PC-9 (cell line): ENCODE measurements around the gene SOCS4. TPM values are rescaled to one million over a fixed set of nuclear protein-coding genes. Genes with fewer than 3 reads are reported as not detected.

Source experiments
- BruUV-seq: library from RNA; stranded (reverse); fragments of 400-500 nt; replicated peaks from 2 replicates; lab custom pipeline; 2021; lab: Mats Ljungman, UMichigan
- CTCF ChIA-PET: fragments of 300-600 bp; sonication (Branson Sonifier 250); formaldehyde crosslinking; loops from one replicate; lab custom pipeline; 2022; ENCODE audit warnings: antibody characterized with exemption; lab: Charles Lee
- POLR2A ChIA-PET: fragments of 300-600 bp; sonication (Branson Sonifier 250); formaldehyde crosslinking; loops from one replicate; lab custom pipeline; 2022; ENCODE audit warnings: antibody characterized with exemption; ENCODE audit not compliant: unreplicated experiment; lab: Charles Lee
- DNase-seq, 2 experiments: peaks; one replicate each; pipeline versions ENCODE4 v3.0.0 to v3.0.0-alpha.2; 2015 to 2022; ENCODE audit warnings: mixed read lengths in 1 of 2
- H2AFZ ChIP-seq: fragments of 200-600 bp; sonication (generic); 2 replicates; pipeline ENCODE4 v1.8.1; 2017; ENCODE audit warnings: antibody characterized with exemption
- H3F3A ChIP-seq: fragments of 200-600 bp; sonication (generic); 2 replicates; pipeline ENCODE4 v1.8.1; 2017; ENCODE audit warnings: antibody characterized with exemption, mild to moderate bottlenecking, low read depth; ENCODE audit not compliant: insufficient read depth
- H3K27ac ChIP-seq: fragments of 200-600 bp; sonication (generic); 2 replicates; pipeline ENCODE4 v1.6.1; 2016; ENCODE audit warnings: mixed run types
- H3K27me3 ChIP-seq: fragments of 200-600 bp; sonication (generic); 2 replicates; pipeline ENCODE4 v1.6.1; 2016; ENCODE audit warnings: low read depth, mixed run types; ENCODE audit not compliant: insufficient read depth
- H3K36me3 ChIP-seq: fragments of 200-600 bp; sonication (generic); 2 replicates; pipeline ENCODE4 v1.6.1; 2016; ENCODE audit warnings: low read depth, mixed run types
- H3K4me1 ChIP-seq: fragments of 200-600 bp; sonication (generic); replicated peaks from 2 replicates; pipeline ENCODE4 v1.6.1; 2016; ENCODE audit warnings: mixed run types; ENCODE audit not compliant: insufficient read depth
- H3K4me2 ChIP-seq: fragments of 200-600 bp; sonication (generic); 2 replicates; pipeline ENCODE4 v1.6.1; 2017; ENCODE audit warnings: mixed run types
- H3K4me3 ChIP-seq: fragments of 200-600 bp; sonication (generic); 2 replicates; pipeline ENCODE4 v1.6.1; 2016; ENCODE audit warnings: mixed run types
- H3K79me2 ChIP-seq: fragments of 200-600 bp; sonication (generic); 2 replicates; pipeline ENCODE4 v1.6.1; 2017; ENCODE audit warnings: low read depth, mixed run types
- H3K9me2 ChIP-seq: fragments of 200-600 bp; sonication (generic); 2 replicates; pipeline ENCODE4 v1.8.1; 2017; ENCODE audit warnings: mild to moderate bottlenecking; ENCODE audit not compliant: insufficient read depth
- H3K9me3 ChIP-seq: fragments of 200-600 bp; sonication (generic); 2 replicates; pipeline ENCODE4 v1.8.1; 2016; ENCODE audit warnings: low read depth; ENCODE audit not compliant: insufficient read depth
- H4K20me1 ChIP-seq: fragments of 200-600 bp; sonication (generic); 2 replicates; pipeline ENCODE4 v1.8.1; 2017; ENCODE audit not compliant: insufficient read depth
- EZH2 ChIP-seq: fragments of 200-600 bp; sonication (generic); IDR thresholded peaks from 2 replicates; pipeline ENCODE4 v1.8.0; 2017; ENCODE audit warnings: antibody characterized with exemption, low read depth
- intact Hi-C: fragments of 100-400 bp; cut with micrococcal nuclease; formaldehyde crosslinking; loops from one replicate; pipeline ENCODE4 v1.10.0; 2022; ENCODE audit not compliant: unreplicated experiment
- total RNA-seq: library from RNA; stranded (reverse); gene quantifications from 2 replicates; pipeline ENCODE4 v1.2.3, GENCODE V29; 2021
- TF ChIP-seq, protein P1 (sequence below): fragments of 200-600 bp; sonication (generic); conservative IDR thresholded peaks from 2 replicates; pipeline ENCODE4 v1.6.1; 2017; ENCODE audit warnings: mixed run types, antibody characterized with exemption, mild to moderate bottlenecking, moderate library complexity

The SOCS4 gene
- total RNA-seq, 1 experiment from 2014 or later: 25.3 TPM

DNA sequence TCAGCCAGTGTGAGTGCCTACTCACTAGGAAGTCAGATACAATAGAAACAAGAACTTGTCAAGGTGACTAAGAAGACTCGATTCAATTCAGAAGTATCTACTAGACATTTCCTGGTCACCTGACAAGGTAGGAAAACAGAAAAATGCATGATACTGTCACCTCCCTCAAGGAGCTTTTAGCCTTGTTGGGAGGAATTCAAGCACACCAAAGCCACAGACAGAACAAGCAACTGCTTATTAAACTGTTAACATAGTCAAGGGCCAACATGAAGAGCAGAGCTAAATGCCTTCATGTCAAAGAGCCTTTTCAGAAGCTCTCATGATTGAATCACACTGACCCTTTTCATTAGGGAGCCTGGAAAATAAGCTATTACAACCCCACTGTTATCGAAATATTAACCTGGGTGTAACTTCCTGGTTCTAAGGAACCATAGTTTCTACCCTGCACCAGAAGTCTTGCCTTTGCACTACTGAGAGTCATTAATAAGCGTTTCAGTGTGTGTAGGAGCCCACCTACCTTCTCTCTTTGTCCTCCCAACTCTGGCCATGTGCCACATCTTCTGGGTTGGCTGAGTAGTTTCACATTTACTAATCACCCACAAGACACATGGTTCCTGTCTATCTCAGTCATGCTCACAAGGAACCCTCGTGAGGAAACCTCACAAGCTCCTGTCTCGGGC lies 71.0 kb downstream of the SOCS4 start:
- intact Hi-C loops: no loop called here
- no TSS peak for BruUV-seq
- peak overlapping the region; percentile 55; the same call in 1 of the 2 replicates for H2AFZ ChIP-seq
- peak overlapping the region; percentile 72 for H3K27ac ChIP-seq
- no peak overlapping the region for H3K4me3 ChIP-seq
- H3K4me1 ChIP-seq: peaks cover 65% of the 10 kb centered on the region
- peak overlapping the region; percentile 15 for H3K4me2 ChIP-seq
- POLR2A ChIA-PET: interaction anchor here (0.7 to 0.9 kb wide), 4 partner anchors 8 to 33 kb away, joined by 3 to 7 read pairs (median 6); no protein-coding TSS in a partner anchor
- peaks cover 54% of the 10 kb centered on the region for H3F3A ChIP-seq
- TF ChIP-seq, protein P1, sequence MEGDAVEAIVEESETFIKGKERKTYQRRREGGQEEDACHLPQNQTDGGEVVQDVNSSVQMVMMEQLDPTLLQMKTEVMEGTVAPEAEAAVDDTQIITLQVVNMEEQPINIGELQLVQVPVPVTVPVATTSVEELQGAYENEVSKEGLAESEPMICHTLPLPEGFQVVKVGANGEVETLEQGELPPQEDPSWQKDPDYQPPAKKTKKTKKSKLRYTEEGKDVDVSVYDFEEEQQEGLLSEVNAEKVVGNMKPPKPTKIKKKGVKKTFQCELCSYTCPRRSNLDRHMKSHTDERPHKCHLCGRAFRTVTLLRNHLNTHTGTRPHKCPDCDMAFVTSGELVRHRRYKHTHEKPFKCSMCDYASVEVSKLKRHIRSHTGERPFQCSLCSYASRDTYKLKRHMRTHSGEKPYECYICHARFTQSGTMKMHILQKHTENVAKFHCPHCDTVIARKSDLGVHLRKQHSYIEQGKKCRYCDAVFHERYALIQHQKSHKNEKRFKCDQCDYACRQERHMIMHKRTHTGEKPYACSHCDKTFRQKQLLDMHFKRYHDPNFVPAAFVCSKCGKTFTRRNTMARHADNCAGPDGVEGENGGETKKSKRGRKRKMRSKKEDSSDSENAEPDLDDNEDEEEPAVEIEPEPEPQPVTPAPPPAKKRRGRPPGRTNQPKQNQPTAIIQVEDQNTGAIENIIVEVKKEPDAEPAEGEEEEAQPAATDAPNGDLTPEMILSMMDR: no peak
- no peak for TF ChIP-seq EZH2
- no peaks in the 10 kb centered on the region for H3K79me2 ChIP-seq
- DNase-seq: peak in 1 of 2 experiments; percentile 83
- H3K9me2 ChIP-seq: no peaks in the 10 kb centered on the region
- H4K20me1 ChIP-seq: no peaks in the 10 kb centered on the region
- H3K27me3 ChIP-seq: no peaks in the 10 kb centered on the region
- CTCF ChIA-PET: interaction anchor here (0.6 kb wide), 1 partner anchor 47 kb away, joined by 3 read pairs; no protein-coding TSS in a partner anchor
- H3K9me3 ChIP-seq: no peaks in the 10 kb centered on the region
- no peaks in the 10 kb centered on the region for H3K36me3 ChIP-seq

DNA sequence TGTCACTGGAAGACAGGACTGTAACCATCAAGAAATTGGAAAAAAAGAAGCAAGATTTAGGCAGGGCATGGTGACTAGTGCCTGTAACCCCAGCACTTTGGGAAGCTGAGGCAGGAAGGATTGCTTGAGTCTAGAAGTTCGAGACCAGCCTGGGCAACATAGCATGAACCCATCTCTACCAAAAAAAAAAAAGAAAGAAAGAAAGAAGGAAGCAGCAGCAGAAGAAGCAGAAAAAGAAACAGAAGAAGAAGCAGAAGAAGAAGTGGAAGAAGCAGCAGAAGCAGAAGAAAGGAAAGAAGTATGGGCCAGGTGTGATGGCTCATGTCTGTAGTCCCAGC lies 71.5 kb downstream of the SOCS4 start:
- Histone ChIP-seq H3K9me3 (no peaks in the 10 kb centered on the region), H3K4me2 (0 out of 2 replicates have a peak overlapping the region, but pooled peaks have one; percentile 15), H3K4me1 (peaks cover 69% of the 10 kb centered on the region), H3K79me2 (no peaks in the 10 kb centered on the region), H4K20me1 (no peaks in the 10 kb centered on the region), H3K4me3 (no peak overlapping the region), H2AFZ (no peak overlapping the region), H3K36me3 (no peaks in the 10 kb centered on the region), H3K27ac (peak overlapping the region; percentile 72), H3F3A (peaks cover 59% of the 10 kb centered on the region), H3K9me2 (no peaks in the 10 kb centered on the region), H3K27me3 (no peaks in the 10 kb centered on the region)
- no TSS peak for BruUV-seq
- TF ChIP-seq, protein P1: no peak
- TF ChIP-seq EZH2: no peak
- ChIA-PET CTCF (interaction anchor here (0.6 kb wide), 1 partner anchor 47 kb away, joined by 3 read pairs; no protein-coding TSS in a partner anchor), POLR2A (interaction anchor here (0.9 kb wide), 2 partner anchors 9 to 18 kb away, joined by 3 to 5 read pairs; no protein-coding TSS in a partner anchor)
- DNase-seq: no peak
- intact Hi-C loops: no loop called here

Other genes starting within 250 kb of the SOCS4 start
- gene GCH1, start 124.4 kb upstream of the SOCS4 start, total RNA-seq: 4.1 and 5.1 TPM in 2 replicates
- gene WDHD1, start 137 bp upstream of the SOCS4 start, total RNA-seq: 27.9 and 34.3 TPM in 2 replicates
- gene MAPK1IP1L, start 24.4 kb downstream of the SOCS4 start, total RNA-seq: 54.3 and 79.7 TPM in 2 replicates
- gene LGALS3, start 102.0 kb downstream of the SOCS4 start, total RNA-seq: 122 and 142 TPM in 2 replicates
- 51.7 and 80.0 TPM in 2 replicates for gene DLGAP5, start 164.3 kb downstream of the SOCS4 start, total RNA-seq
- 32.8 and 33.1 TPM in 2 replicates for gene FBXO34, start 244.2 kb downstream of the SOCS4 start, total RNA-seq